GM18951 (cell line): ENCODE results near the gene POLD1.

Experiments used
- POLR2A ChIP-seq: IDR thresholded peaks from 4 replicates; pipeline ENCODE4 v1.6.1; 2011; ENCODE audit warnings: mild to moderate bottlenecking; ENCODE audit not compliant: insufficient read length, insufficient read depth; ENCODE audit errors: extremely low read depth
- in situ Hi-C: fragments of 300-500 bp; cut with MboI; formaldehyde crosslinking; loops from one replicate; pipeline ENCODE4 v1.12.0; 2022; ENCODE audit warnings: low sequenced_read_pairs, mixed read lengths, inconsistent platforms; ENCODE audit not compliant: unreplicated experiment

POLD1 gene

DNA sequence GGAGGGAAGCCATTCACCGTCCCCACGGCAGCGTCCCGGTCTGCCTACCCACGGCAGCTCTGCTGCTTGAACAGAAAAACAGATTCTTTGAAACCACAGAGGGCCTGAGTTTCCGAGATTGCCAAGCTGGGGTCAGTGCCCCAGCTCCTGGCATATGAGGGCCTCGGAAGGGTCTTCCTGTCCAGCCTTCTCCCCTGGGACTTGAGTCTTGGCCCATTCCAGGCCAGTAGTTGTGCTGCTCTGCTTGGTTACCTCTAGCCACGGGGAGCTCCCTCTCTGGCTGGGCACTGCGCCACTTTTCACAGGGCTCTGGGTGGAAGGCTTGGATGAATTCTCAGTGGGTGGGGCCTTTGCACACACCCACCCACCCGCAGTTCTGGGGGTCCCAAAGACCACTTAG is 26.0 kb downstream of the POLD1 start:
- in situ Hi-C loops: no loop called here
- TF ChIP-seq POLR2A: no peak

DNA sequence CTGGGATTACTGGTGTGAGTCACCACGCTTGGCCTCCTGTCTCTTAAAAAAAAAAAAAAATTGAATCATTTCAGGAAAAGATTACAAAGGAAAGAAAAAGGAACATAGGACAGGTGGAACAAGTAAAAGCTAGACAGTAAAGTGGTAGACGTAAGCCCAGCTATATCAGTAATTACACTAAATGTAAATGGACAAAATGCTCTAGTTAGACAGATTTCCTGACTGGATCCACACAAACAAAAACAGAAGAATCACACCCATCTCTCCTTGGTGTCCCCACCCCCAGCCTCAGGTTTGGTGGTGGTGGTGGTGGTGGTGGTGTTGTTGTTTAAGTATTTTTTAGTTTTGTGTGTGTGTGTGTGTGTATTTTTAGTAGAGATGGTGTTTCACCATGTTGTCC is 28.3 kb downstream of the POLD1 start:
- TF ChIP-seq POLR2A: no peak
- in situ Hi-C loops: no loop called here

DNA sequence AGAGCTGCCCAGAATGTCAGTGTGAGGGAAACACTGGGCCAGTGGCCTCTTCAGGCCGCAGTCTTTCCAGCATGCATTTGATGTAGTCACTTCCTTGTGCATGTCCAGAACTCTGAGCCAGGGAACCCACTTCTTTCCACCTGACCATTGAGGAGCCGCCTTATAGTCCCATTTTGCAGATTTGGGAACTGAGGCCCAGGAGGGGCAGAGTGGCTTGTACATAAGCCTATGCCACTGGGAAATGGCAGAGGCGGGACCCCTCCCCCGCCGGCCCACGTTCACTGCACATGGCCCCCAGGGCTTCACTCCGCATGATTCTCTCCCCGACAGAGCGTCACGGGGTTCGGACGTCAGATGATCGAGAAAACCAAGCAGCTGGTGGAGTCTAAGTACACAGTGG is 28.9 kb downstream of the POLD1 start:
- no peak for TF ChIP-seq POLR2A
- in situ Hi-C loops: no loop called here

DNA sequence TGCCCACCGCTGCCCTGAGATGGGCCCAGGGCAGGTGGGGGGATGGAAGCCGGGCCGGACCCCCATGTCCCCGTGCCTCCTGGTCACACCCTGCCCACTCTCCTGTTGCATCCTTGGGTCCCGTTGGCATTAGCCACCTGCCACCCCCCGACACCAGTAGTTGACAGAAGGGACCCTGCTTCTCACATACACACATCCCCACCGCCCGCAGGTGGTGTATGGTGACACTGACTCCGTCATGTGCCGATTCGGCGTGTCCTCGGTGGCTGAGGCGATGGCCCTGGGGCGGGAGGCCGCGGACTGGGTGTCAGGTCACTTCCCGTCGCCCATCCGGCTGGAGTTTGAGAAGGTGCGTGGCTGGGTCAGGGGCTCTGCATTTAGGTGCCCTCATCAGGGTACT is 29.4 kb downstream of the POLD1 start:
- TF ChIP-seq POLR2A: no peak
- in situ Hi-C loops: no loop called here

DNA sequence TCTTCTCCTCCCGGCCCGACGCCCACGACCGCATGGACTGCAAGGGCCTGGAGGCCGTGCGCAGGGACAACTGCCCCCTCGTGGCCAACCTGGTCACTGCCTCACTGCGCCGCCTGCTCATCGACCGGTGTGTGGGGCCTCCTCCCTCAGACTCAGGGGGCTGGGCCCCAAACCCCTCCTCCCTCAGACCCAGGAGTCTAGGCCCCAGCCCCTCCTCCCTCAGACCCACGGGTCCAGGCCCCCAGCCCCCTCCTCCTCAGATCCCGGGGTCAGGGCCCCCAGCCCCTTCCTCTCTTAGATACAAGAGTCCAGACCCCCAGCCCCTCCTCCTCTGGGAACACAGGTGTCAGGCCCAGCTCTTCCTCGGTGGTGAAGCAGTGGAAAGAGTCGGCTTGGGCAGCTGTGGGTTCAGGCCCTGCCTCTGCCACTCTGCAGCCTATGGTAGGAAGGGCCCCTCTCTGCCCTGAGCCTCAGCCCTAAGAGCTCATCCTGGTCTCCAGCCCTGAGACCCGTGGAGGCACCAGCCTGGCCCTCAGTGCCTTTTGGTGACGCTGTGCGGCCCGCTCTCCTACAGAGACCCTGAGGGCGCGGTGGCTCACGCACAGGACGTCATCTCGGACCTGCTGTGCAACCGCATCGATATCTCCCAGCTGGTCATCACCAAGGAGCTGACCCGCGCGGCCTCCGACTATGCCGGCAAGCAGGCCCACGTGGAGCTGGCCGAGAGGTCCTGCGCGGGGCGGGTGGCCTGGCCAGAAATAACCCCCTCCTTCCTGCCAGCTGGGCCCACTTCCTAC is 30.9 kb downstream of the POLD1 start:
- no peak for TF ChIP-seq POLR2A
- in situ Hi-C loops: no loop called here

DNA sequence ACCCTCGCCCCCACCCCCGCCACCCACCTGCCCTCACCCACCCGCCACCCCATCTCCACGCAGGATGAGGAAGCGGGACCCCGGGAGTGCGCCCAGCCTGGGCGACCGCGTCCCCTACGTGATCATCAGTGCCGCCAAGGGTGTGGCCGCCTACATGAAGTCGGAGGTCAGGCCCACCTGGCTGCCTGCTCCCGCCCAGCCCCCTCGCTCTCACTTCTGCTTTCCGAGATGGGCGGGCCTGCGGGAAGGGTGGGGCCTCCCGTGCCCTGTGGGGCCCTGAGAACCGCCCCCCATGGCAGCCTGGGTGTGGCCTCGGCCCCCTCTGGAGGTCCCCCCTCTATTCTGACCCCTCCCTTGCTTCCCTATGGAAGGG is 31.5 kb downstream of the POLD1 start:
- TF ChIP-seq POLR2A: peak; percentile 57
- in situ Hi-C loops: no loop called here

DNA sequence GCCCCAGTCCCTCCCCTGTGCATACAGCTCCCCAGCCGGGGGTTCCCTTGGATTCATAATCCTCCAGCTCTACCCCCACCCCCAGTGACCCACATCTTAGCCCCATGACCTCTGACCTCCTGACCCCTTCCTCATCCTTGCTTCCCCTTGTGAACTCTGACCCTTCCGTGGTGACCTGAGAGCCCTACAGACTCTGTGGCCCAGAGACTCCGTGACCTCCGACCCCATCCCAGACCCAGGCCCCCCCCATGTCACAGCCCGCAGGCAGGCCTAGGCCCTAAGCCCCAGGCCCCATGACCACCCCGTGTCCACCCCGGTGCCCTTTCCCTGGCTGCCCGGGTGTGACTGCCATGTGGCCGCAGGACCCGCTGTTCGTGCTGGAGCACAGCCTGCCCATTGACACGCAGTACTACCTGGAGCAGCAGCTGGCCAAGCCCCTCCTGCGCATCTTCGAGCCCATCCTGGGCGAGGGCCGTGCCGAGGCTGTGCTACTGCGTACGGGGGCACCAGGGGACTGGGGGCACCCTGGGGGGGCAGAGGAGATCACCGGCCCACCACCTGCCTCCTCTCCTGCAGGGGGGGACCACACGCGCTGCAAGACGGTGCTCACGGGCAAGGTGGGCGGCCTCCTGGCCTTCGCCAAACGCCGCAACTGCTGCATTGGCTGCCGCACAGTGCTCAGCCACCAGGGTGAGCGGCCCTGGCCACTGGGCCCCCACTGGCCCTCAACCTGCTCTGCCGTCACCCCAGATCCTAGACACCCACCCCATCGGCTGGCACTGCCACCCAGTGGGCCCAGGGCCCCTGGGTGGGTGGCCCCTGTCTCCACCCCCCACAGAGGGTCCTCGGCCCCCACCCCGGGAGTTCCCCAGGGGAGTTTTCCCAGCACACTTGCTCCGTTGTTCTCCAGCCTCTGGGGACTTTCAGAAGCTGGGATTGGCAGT is 32.2 kb downstream of the POLD1 start:
- in situ Hi-C loops: no loop called here

DNA sequence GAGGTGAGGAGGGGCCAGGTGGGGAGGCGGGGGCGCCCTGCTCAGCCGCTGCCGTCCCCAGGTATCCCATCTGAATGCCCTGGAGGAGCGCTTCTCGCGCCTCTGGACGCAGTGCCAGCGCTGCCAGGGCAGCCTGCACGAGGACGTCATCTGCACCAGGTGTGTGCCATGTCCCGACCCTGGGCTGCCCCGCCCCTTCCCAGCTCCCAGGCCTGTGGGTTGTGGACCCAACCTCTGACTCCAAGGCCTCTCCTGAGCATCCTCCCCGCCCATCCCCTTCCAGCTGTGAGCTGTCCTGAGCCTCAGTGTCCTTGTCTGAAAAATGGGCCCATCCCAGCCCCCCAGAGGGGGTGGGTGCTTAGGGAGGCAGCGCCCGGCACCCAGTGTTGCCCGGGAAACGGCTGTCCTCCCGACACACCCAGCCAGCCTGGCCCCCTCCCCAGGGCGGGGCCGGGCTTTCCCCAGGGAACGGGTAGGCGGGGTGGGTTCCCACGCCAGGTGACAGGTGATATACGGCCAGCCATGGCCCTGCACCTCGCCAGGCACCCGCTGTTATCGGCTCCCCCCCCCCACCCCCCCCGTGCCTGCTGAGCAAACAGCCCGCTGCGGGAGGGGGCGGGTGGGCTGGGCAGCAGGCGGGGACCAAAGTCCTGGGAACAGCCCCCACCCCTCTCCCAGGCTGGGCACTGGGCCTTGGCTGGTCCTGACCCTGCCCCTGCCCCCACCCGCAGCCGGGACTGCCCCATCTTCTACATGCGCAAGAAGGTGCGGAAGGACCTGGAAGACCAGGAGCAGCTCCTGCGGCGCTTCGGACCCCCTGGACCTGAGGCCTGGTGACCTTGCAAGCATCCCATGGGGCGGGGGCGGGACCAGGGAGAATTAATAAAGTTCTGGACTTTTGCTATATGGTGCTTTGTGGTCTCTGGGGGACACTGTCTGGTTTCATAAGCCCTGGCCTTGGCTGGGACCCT is 33.2 kb downstream of the POLD1 start:
- no peak for TF ChIP-seq POLR2A
- in situ Hi-C loops: no loop called here

More for the DNA sequence above, 32.2 kb downstream of the POLD1 start:
- TF ChIP-seq POLR2A: no peak

DNA sequence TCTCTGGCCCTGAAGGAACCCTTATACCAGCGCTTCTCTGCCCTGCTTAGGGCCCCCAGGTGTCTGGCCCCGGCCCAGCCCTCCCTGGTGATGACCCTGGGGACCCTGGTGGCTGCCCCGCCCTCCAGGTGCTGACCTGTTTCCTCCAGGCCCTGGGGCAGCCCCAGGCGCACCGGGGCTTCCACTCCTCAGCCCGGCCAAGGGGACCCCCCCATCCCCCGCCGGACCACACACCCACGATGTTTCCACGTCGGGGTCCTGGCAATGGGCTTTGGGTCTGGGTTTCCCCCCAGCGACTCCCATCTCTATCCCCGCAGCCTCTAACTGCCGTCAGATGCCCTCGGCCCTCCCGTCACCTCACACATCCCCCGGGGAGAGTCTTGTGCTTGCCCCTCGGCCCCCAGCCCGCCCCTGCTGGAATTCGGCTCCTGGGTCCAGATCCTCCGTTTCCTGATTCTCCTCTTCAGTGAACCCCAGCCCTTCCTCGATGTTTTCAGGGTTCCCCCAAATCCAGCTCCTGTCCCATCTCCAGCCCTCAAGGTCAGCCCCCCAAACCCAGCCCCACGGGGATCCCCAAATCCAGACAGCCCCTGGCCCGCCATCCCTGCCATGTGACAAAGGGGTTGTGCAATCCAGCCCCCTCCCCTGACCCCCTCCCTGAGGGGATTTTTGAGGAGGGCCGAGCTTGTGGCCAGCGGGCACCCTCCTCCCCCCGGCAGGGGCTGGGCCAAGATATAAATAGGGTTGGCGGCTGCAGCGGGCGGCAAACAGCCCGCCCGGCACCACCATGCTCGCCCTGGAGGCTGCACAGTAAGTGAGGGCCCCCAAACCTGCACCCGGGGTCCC is 34.3 kb downstream of the POLD1 start, which contains the start of gene SPIB:
SPIB (plus strand) TSS at position 763 of the 846 bp plus-strand sequence; CDS start at position 788, 25 bp downstream.
- in situ Hi-C loops: no loop called here
- TF ChIP-seq POLR2A: peak; percentile 96

DNA sequence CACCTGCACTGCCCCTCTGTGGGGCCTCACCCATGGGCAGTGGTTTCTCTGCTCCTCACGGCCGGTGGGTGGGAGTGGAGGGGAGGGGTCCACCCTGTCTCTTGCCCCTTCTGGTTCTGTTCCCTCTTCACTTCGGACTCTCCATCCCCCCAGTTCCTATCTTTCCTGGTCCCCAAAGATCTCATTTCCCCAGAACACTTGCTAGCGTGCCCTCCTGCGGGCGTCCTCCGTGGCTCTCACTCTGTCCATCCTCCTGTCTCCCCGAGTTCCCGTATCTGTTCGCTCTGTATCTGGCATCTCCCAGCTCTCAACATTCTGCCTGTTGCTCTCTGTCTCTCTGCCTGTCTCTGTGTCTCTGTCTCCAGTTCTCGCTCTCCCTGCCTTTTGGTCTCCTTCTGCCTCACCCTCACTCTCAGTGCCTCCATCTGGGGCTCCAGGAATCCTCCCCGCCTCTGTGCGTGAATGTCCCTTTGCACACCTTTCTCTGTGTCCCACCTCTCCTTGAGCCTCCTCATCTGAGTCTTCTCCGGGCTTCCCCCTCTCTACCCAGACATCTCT is 35.0 kb downstream of the POLD1 start:
- TF ChIP-seq POLR2A: no peak
- in situ Hi-C loops: no loop called here

DNA sequence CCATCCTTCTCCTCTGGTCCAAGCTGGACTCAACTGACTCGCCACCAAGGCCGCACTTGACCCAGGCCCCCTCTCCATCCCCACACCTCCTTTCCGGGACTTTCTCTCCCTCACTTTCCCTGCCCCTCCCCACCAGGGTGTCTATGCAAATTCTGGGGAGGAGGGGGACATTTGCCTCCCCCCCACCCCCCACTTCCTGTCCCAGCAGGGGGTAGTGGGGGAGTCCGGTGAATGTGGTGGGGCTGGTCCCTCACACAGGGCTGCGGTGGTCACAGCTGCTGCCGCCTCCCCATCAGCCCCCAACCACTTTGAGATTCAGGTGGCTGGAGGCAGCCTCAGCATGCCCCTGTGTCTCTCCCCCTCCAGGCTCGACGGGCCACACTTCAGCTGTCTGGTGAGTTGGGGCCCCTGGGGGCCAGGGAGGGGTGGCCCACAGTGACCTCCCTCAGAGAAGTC is 35.5 kb downstream of the POLD1 start:
- TF ChIP-seq POLR2A: peak; percentile 46
- in situ Hi-C loops: no loop called here
